GM06990 (cell line): Measurements from ENCODE around the gene NMNAT1.
"Not testable (repeated sequence)": the region's sequence is repeated elsewhere in the genome, so short reads cannot be mapped to it uniquely, and the experiment has no call there.

ENCODE experiments used
- DNase-seq: peaks from one replicate; pipeline ENCODE4 v3.0.0-alpha.2; 2011; ENCODE audit not compliant: insufficient read length; ENCODE audit errors: extremely low read depth
- H3K27me3 ChIP-seq: replicated peaks from 2 replicates; pipeline ENCODE4 v1.6.0; 2011; ENCODE audit warnings: low read length; ENCODE audit not compliant: control insufficient read depth, insufficient read depth
- H3K36me3 ChIP-seq: 2 replicates; pipeline ENCODE4 v1.5.1; 2011; ENCODE audit warnings: low read length; ENCODE audit not compliant: control insufficient read depth, insufficient read depth
- H3K4me3 ChIP-seq: replicated peaks from 2 replicates; pipeline ENCODE4 v1.5.1; 2011; ENCODE audit warnings: low read depth, mild to moderate bottlenecking, control low read depth, low read length
- CTCF ChIP-seq: IDR thresholded peaks from 2 replicates; pipeline ENCODE4 v1.5.1; 2011; ENCODE audit warnings: low read length, control low read depth, mild to moderate bottlenecking, inconsistent platforms; ENCODE audit not compliant: insufficient read depth, poor library complexity, severe bottlenecking

NMNAT1 gene

GRCh38 chr1:9916452-9916851 is 26.8 kb upstream of the NMNAT1 start:
- no peak for DNase-seq
- Histone ChIP-seq H3K27me3 (no peaks in the 10 kb centered on the region), H3K36me3 (no peaks in the 10 kb centered on the region), H3K4me3 (no peak overlapping the region)
- TF ChIP-seq CTCF: no peak

GRCh38 chr1:9917495-9917894 is 25.8 kb upstream of the NMNAT1 start:
- DNase-seq, H3K36me3 ChIP-seq, H3K27me3 ChIP-seq, H3K4me3 ChIP-seq: not testable (repeated sequence)

- no peaks in the 10 kb centered on the region for H3K27me3 ChIP-seq
- TF ChIP-seq CTCF: no peak
- no peak overlapping the region for H3K4me3 ChIP-seq
- no peaks in the 10 kb centered on the region for H3K36me3 ChIP-seq
- DNase-seq: no peak
These were observed 25.4 kb upstream of the NMNAT1 start for GRCh38 chr1:9917901-9918300.

GRCh38 chr1:9920606-9921005 is 22.7 kb upstream of the NMNAT1 start:
- no peak overlapping the region for H3K4me3 ChIP-seq
- H3K36me3 ChIP-seq: no peaks in the 10 kb centered on the region
- no peaks in the 10 kb centered on the region for H3K27me3 ChIP-seq
- DNase-seq: no peak
- no peak for TF ChIP-seq CTCF

- DNase-seq: no peak
- H3K4me3 ChIP-seq: no peak overlapping the region
- H3K27me3 ChIP-seq: no peaks in the 10 kb centered on the region
- no peaks in the 10 kb centered on the region for H3K36me3 ChIP-seq
- no peak for TF ChIP-seq CTCF
These were observed 20.9 kb upstream of the NMNAT1 start for GRCh38 chr1:9922342-9922741.

- no peak for DNase-seq
- H3K27me3 ChIP-seq: no peaks in the 10 kb centered on the region
- no peak for TF ChIP-seq CTCF
- no peak overlapping the region for H3K4me3 ChIP-seq
- H3K36me3 ChIP-seq: no peaks in the 10 kb centered on the region; the same call in none of the 2 replicates
These were observed 16.0 kb upstream of the NMNAT1 start for GRCh38 chr1:9927259-9927658.
